Suprapubic skin (tissue), 4 donors: ENCODE results near the gene FUCA1. TPM values are rescaled to one million over a fixed set of nuclear protein-coding genes. Genes with fewer than 3 reads are reported as not detected.

Source experiments
- DNase-seq, 2 donors: peaks; one replicate each; pipeline ENCODE4 v3.0.0-alpha.2; 2019; ENCODE audit warnings: low spot score in 2 of 2
- H3K27ac ChIP-seq: fragments of 200-600 bp; sonication (generic); one replicate; pipeline ENCODE4 v1.5.1; 2019
- H3K27me3 ChIP-seq: fragments of 200-600 bp; sonication (generic); one replicate; pipeline ENCODE4 v1.5.1; 2019
- H3K36me3 ChIP-seq: fragments of 200-600 bp; sonication (generic); one replicate; pipeline ENCODE4 v1.5.1; 2019
- H3K4me1 ChIP-seq: fragments of 200-600 bp; sonication (generic); one replicate; pipeline ENCODE4 v1.5.1; 2019
- H3K4me3 ChIP-seq: fragments of 200-600 bp; sonication (generic); one replicate; pipeline ENCODE4 v1.5.1; 2019; ENCODE audit warnings: mild to moderate bottlenecking
- H3K9me3 ChIP-seq: fragments of 200-600 bp; sonication (generic); one replicate; pipeline ENCODE4 v1.5.1; 2019
- CTCF ChIP-seq, 2 donors: fragments of 200-600 bp in 1 of 2; fragments of 450-650 bp in 1 of 2; sonication (generic) in 1 of 2; IDR thresholded peaks; one replicate each; pipeline ENCODE4 v1.5.1; 2016 to 2019; ENCODE audit warnings: antibody characterized with exemption in 2 of 2, mild to moderate bottlenecking in 1 of 2, moderate library complexity in 1 of 2
- EP300 ChIP-seq: sonication (generic); formaldehyde crosslinking; IDR thresholded peaks from one replicate; pipeline ENCODE4 v1.6.1; 2017; ENCODE audit warnings: antibody characterized with exemption
- POLR2A ChIP-seq, 2 donors: fragments of 450-650 bp; IDR thresholded peaks; one replicate each; pipeline ENCODE4 v1.6.1; 2017; ENCODE audit warnings: antibody characterized with exemption in 2 of 2, mild to moderate bottlenecking in 2 of 2, moderate library complexity in 2 of 2
- POLR2AphosphoS5 ChIP-seq, 3 donors: sonication (generic); formaldehyde crosslinking; IDR thresholded peaks; one replicate each; pipeline ENCODE4 v1.6.1; 2017; ENCODE audit warnings: antibody characterized with exemption in 3 of 3
- WGBS: methylation state at CpG from one replicate; pipeline ENCODE4 v1.1.5; 2018; 5-methylcytosine and 5-hydroxymethylcytosine counted together
- total RNA-seq, 4 donors: library from RNA; depleted of rRNA; stranded (reverse); fragments of >200 nt; gene quantifications; one replicate each; pipeline ENCODE4 v1.1.0, GENCODE V29; 2016

Gene FUCA1
- total RNA-seq, 4 donors from 2014 or later: 11.8 to 17.6 (median 13.8) TPM

GRCh38 chr1:23913212-23913880, 45.3 kb upstream of the FUCA1 start, which contains the start of gene CNR2:
CNR2 (minus strand) TSS chr1:23913362; CDS start chr1:23875617, 37,745 bp downstream.
- no peaks in the 10 kb centered on the region for H3K9me3 ChIP-seq
- peaks cover 13% of the 10 kb centered on the region for H3K4me1 ChIP-seq
- H3K36me3 ChIP-seq: no peaks in the 10 kb centered on the region
- H3K27ac ChIP-seq: no peak within 1 kb of the TSS
- DNase-seq: no peak
- H3K4me3 ChIP-seq: no peak within 1 kb of the TSS
- no peaks in the 10 kb centered on the region for H3K27me3 ChIP-seq
- WGBS: 78% methylated on average over 7 of the region's 7 CpGs
- no peak for TF ChIP-seq EP300
- TF ChIP-seq POLR2AphosphoS5 (IDR thresholded peaks at IDR 0.05): no peak

- no peak for DNase-seq
- TF ChIP-seq EP300 (no peak), POLR2AphosphoS5 (IDR thresholded peaks at IDR 0.05) (no peak), CTCF (IDR thresholded peaks at IDR 0.05) (no peak), POLR2A (IDR thresholded peaks at IDR 0.05) (no peak)
- Histone ChIP-seq H3K36me3 (no peaks in the 10 kb centered on the region), H3K4me3 (no peak overlapping the region), H3K27me3 (no peaks in the 10 kb centered on the region), H3K9me3 (no peaks in the 10 kb centered on the region), H3K4me1 (peaks cover 13% of the 10 kb centered on the region), H3K27ac (no peak overlapping the region)
- 82% methylated on average over 7 of the region's 8 CpGs for WGBS
Observed at GRCh38 chr1:23911921-23912320, 43.8 kb upstream of the FUCA1 start.

- 77% methylated on average over 11 of the region's 11 CpGs for WGBS
- H3K27ac ChIP-seq: no peak overlapping the region
- H3K27me3 ChIP-seq: no peaks in the 10 kb centered on the region
- peaks cover 16% of the 10 kb centered on the region for H3K4me1 ChIP-seq
- no peak overlapping the region for H3K4me3 ChIP-seq
- DNase-seq: no peak
- H3K9me3 ChIP-seq: no peaks in the 10 kb centered on the region
- no peak for TF ChIP-seq POLR2AphosphoS5 (IDR thresholded peaks at IDR 0.05)
- no peak for TF ChIP-seq EP300
- TF ChIP-seq CTCF (IDR thresholded peaks at IDR 0.05): no peak
- TF ChIP-seq POLR2A (IDR thresholded peaks at IDR 0.05): no peak
- H3K36me3 ChIP-seq: no peaks in the 10 kb centered on the region
Observed at GRCh38 chr1:23910553-23911246, 42.6 kb upstream of the FUCA1 start.

- DNase-seq: no peak
- H3K36me3 ChIP-seq: no peaks in the 10 kb centered on the region
- no peaks in the 10 kb centered on the region for H3K27me3 ChIP-seq
- 94% methylated on average over 8 of the region's 8 CpGs for WGBS
- peaks cover 16% of the 10 kb centered on the region for H3K4me1 ChIP-seq
- TF ChIP-seq CTCF (IDR thresholded peaks at IDR 0.05) (no peak), POLR2A (IDR thresholded peaks at IDR 0.05) (no peak), EP300 (no peak), POLR2AphosphoS5 (IDR thresholded peaks at IDR 0.05) (no peak)
- no peaks in the 10 kb centered on the region for H3K9me3 ChIP-seq
- no peak overlapping the region for H3K4me3 ChIP-seq
- no peak overlapping the region for H3K27ac ChIP-seq
Observed at GRCh38 chr1:23910144-23910543, 42.1 kb upstream of the FUCA1 start.

GRCh38 chr1:23909412-23909811, 41.3 kb upstream of the FUCA1 start:
- Histone ChIP-seq H3K9me3 (no peaks in the 10 kb centered on the region), H3K27me3 (no peaks in the 10 kb centered on the region), H3K4me3 (no peak overlapping the region), H3K4me1 (peaks cover 16% of the 10 kb centered on the region), H3K36me3 (no peaks in the 10 kb centered on the region), H3K27ac (no peak overlapping the region)
- DNase-seq: no peak
- 43% methylated on average over 10 of the region's 10 CpGs for WGBS
- TF ChIP-seq CTCF (IDR thresholded peaks at IDR 0.05) (no peak), EP300 (no peak), POLR2A (IDR thresholded peaks at IDR 0.05) (no peak), POLR2AphosphoS5 (IDR thresholded peaks at IDR 0.05) (no peak)
